GM12872 (cell line): Measurements from ENCODE around the gene IL17RE.
A peak's percentile ranks its signal among the peaks of the same experiment; 100 is the strongest.

ENCODE experiments used
- CTCF ChIP-seq: IDR thresholded peaks from 3 replicates; pipeline ENCODE4 v1.5.1; 2011; ENCODE audit warnings: low read depth, mild to moderate bottlenecking, low read length, moderate library complexity; ENCODE audit not compliant: insufficient read depth

The IL17RE gene

GRCh38 chr3:9902372-9903237, at the start of gene IL17RE:
Gene IL17RE (plus strand): TSS chr3:9902848. CDS start chr3:9902933, 85 bp downstream.
- no peak for TF ChIP-seq CTCF

DNA sequence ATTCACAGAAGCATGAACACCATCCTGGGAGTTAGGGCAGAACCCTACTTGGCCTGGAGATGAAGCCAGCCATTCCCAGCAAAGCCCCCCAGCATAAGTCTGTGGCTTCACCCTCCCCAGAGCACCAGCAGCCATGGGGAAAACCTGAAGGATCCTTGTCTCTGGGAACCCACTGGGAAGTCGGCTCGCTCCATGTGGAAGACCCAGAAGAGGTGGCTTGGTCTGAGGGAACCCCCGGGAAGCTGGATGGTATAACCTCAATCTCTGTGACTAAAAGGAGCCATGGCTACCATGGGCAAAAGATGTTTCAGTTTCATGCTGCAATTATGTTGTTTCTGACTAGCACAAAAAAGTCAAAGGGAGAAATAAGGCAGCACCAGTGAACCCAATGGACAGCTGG, 47.1 kb upstream of the IL17RE start:
- TF ChIP-seq CTCF, result no peak

DNA sequence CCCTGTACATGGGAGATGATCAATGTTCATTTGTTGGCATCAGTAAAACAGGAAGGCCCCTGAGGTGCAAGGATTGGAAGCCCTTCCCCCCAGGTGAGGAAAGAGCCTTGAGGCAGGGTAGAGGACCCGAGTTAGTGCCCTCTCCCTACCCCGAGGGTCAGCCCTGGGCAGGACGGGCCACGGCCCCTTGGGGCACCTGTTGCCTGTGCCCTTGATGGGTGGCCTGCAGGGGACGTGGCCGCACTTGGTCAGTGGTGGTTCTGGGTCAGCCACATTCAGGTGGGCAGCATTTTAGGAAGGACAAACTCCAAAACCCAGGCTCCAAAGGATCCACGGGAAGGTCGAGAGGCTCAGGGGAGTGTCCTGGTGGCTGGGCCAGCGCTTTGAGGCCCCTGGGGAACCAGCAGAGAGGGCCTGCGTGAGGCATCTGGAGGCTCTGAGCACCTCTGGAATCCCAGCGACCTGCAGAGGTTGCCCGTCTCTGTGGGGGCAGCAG, 43.1 kb upstream of the IL17RE start:
- no peak for TF ChIP-seq CTCF

DNA sequence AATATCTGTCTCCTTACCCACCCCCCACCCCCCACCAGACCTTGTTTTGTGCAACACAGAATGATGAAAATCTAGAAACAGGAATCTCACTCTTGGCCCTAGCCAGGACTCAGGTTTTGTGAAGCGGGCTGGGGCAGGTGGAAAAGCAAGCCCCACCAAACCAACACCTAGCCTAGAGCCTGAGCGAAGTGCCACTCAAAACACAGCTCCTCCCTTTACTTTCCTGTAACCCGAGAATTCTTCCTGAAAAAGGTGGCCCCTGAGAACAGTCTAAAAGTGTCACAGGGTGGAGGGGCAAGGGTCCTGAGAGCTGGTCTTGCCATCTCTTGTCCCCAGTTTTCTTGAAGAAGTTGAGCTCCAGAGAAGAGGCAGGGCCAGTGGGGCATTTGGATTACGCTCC, 41.4 kb upstream of the IL17RE start:
- no peak for TF ChIP-seq CTCF

- no peak for TF ChIP-seq CTCF
Measured at GRCh38 chr3:9861626-9862130, 41.0 kb upstream of the IL17RE start.

- TF ChIP-seq CTCF, result 0 out of 3 replicates have a peak, but pooled peaks have one; percentile 12
Measured at GRCh38 chr3:9862391-9863057, 40.1 kb upstream of the IL17RE start.

- TF ChIP-seq CTCF, result no peak
Measured at GRCh38 chr3:9863058-9863772, 39.4 kb upstream of the IL17RE start.
